DOHH2 (cell line): ENCODE data around the gene AUTS2.

Experiments
- CTCF ChIP-seq: fragments of 200-600 bp; sonication (generic); IDR thresholded peaks from one replicate; pipeline ENCODE4 v1.5.1; 2014; ENCODE audit warnings: antibody characterized with exemption, mild to moderate bottlenecking, low read depth, low read length; ENCODE audit not compliant: poor library complexity, severe bottlenecking
- EZH2phosphoT487 ChIP-seq: fragments of 200-600 bp; sonication (generic); IDR thresholded peaks from 2 replicates; pipeline ENCODE4 v1.6.1; 2017; ENCODE audit warnings: borderline replicate concordance, mild to moderate bottlenecking, antibody characterized with exemption, low read length, moderate library complexity, mixed read lengths

GRCh38 chr7:70630818-70631457 lies 1032.7 kb downstream of the AUTS2 start:
- TF ChIP-seq CTCF = no peak
- no peak for TF ChIP-seq EZH2phosphoT487
